ENCODE data around the gene SGPL1. TPM values are rescaled to one million over a fixed set of nuclear protein-coding genes. Genes with fewer than 3 reads are reported as not detected.

SGPL1 gene
- total RNA-seq, 1 donor from 2014 or later = 51.5 TPM

GRCh38 chr10:70827086-70827757 is 11.5 kb downstream of the SGPL1 start:
- DNase-seq (ENCODE audit: low spot score) = no peak
- Mint-ChIP-seq H3K4me3 (no peak overlapping the region), H3K36me3 (peaks cover 23% of the 10 kb centered on the region), H3K27me3 (ENCODE audit: insufficient read depth, low read depth) (no peaks in the 10 kb centered on the region), H3K4me1 (no peaks in the 10 kb centered on the region), H3K9me3 (no peaks in the 10 kb centered on the region), H3K27ac (no peak overlapping the region)
- H3K79me2 ChIP-seq (ENCODE audit: low read depth) = peaks cover 68% of the 10 kb centered on the region
- TF ChIP-seq EZH2phosphoT487 (IDR thresholded peaks at IDR 0.05) (no peak), EZH2 (IDR thresholded peaks at IDR 0.05) (no peak), CTCF (IDR thresholded peaks at IDR 0.05) (no peak)
- no peak overlapping the region for H2AFZ ChIP-seq (replicated peaks)
- H3K4me2 ChIP-seq = no peak overlapping the region
- no peaks in the 10 kb centered on the region for H3F3A ChIP-seq (ENCODE audit: low read depth)
- no peaks in the 10 kb centered on the region for H3K4me1 ChIP-seq
- peaks cover 27% of the 10 kb centered on the region for H4K20me1 ChIP-seq (ENCODE audit: low read depth)
- peaks cover 4% of the 10 kb centered on the region for H3K36me3 ChIP-seq
- no peak overlapping the region for H3K27ac ChIP-seq
- H3K9me3 ChIP-seq (ENCODE audit: low read depth) = no peaks in the 10 kb centered on the region
- no peak overlapping the region for H3K4me3 ChIP-seq
- H3K27me3 ChIP-seq = no peaks in the 10 kb centered on the region
- no peak overlapping the region for H3K9ac ChIP-seq

GRCh38 chr10:70828923-70829322 is 13.2 kb downstream of the SGPL1 start:
- Histone ChIP-seq H4K20me1 (ENCODE audit: low read depth) (peaks cover 32% of the 10 kb centered on the region), H3K4me2 (no peak overlapping the region), H3K9me3 (ENCODE audit: low read depth) (no peaks in the 10 kb centered on the region), H3F3A (ENCODE audit: low read depth) (no peaks in the 10 kb centered on the region), H2AFZ (replicated peaks) (no peak overlapping the region), H3K4me1 (no peaks in the 10 kb centered on the region), H3K27ac (no peak overlapping the region), H3K9ac (no peak overlapping the region), H3K27me3 (no peaks in the 10 kb centered on the region), H3K79me2 (ENCODE audit: low read depth) (peaks cover 67% of the 10 kb centered on the region), H3K36me3 (peaks cover 4% of the 10 kb centered on the region), H3K4me3 (no peak overlapping the region)
- Mint-ChIP-seq H3K27me3 (ENCODE audit: insufficient read depth, low read depth) (no peaks in the 10 kb centered on the region), H3K27ac (no peak overlapping the region), H3K36me3 (peaks cover 19% of the 10 kb centered on the region), H3K9me3 (no peaks in the 10 kb centered on the region), H3K4me1 (no peaks in the 10 kb centered on the region), H3K4me3 (no peak overlapping the region)
- TF ChIP-seq EZH2phosphoT487 (IDR thresholded peaks at IDR 0.05) (no peak), EZH2 (IDR thresholded peaks at IDR 0.05) (no peak), CTCF (IDR thresholded peaks at IDR 0.05) (no peak)
- DNase-seq (ENCODE audit: low spot score) = no peak

- Mint-ChIP-seq H3K27me3 (ENCODE audit: insufficient read depth, low read depth) (no peaks in the 10 kb centered on the region), H3K27ac (no peak overlapping the region), H3K4me1 (no peaks in the 10 kb centered on the region), H3K36me3 (peaks cover 24% of the 10 kb centered on the region), H3K9me3 (no peaks in the 10 kb centered on the region), H3K4me3 (no peak overlapping the region)
- Histone ChIP-seq H3K36me3 (peaks cover 4% of the 10 kb centered on the region), H3K4me1 (no peaks in the 10 kb centered on the region), H4K20me1 (ENCODE audit: low read depth) (peaks cover 32% of the 10 kb centered on the region), H3F3A (ENCODE audit: low read depth) (no peaks in the 10 kb centered on the region), H3K4me2 (no peak overlapping the region), H3K27me3 (no peaks in the 10 kb centered on the region), H2AFZ (replicated peaks) (no peak overlapping the region), H3K9me3 (ENCODE audit: low read depth) (no peaks in the 10 kb centered on the region), H3K79me2 (ENCODE audit: low read depth) (peaks cover 68% of the 10 kb centered on the region), H3K9ac (no peak overlapping the region), H3K27ac (no peak overlapping the region), H3K4me3 (no peak overlapping the region)
- no peak for DNase-seq (ENCODE audit: low spot score)
- no peak for TF ChIP-seq CTCF (IDR thresholded peaks at IDR 0.05)
- no peak for TF ChIP-seq EZH2 (IDR thresholded peaks at IDR 0.05)
- no peak for TF ChIP-seq EZH2phosphoT487 (IDR thresholded peaks at IDR 0.05)
Measured at GRCh38 chr10:70829543-70829942, 13.8 kb downstream of the SGPL1 start.

All from neural progenitor cell (in vitro differentiated cells).